SK-N-MC (cell line): ENCODE measurements around the gene EXD1.

ENCODE experiments used
- EZH2 ChIP-seq: fragments of 200-600 bp; sonication (generic); IDR thresholded peaks from one replicate; pipeline ENCODE4 v1.6.1; 2017; ENCODE audit warnings: antibody characterized with exemption
- FOXP2 ChIP-seq: optimal IDR thresholded peaks from 2 replicates; pipeline ENCODE3; 2011; ENCODE audit warnings: mild to moderate bottlenecking, moderate library complexity; ENCODE audit not compliant: insufficient read depth; ENCODE audit errors: extremely low read length, control extremely low read depth
- POLR2AphosphoS5 ChIP-seq: IDR thresholded peaks from 2 replicates; pipeline ENCODE4 v1.6.1; 2012; ENCODE audit warnings: mild to moderate bottlenecking, low read depth, low read length, borderline replicate concordance

DNA sequence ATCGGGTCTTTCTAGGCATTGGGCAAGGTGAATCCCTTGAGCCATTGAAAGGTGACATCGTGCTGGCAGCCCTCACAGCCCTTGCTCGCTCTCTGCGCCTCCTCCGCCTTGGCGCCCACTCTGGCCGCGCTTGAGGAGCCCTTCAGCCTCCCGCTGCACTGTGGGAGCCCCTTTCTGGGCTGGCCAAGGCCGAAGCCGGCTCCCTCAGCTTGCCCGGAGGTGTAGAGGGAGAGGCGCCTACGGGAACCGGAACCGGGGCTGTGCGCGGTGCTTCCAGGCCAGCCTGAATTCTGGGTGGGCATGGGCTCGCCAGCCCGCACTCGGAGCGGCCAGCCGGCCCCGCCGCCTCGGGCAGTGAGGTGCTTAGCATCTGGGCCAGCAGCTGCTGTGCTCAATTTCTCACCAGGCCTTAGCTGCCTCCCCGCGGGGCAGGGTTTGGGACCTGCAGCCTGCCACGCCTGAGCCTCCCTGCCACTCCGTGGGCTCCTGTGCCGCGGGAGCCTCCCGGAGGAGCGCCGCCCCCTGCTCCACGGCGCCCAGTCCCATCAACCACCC is 79.0 kb downstream of the EXD1 start:
- TF ChIP-seq EZH2 (no peak), POLR2AphosphoS5 (no peak), FOXP2 (no peak)
